ENCODE data around the gene FXYD6.
A peak's percentile ranks its signal among the peaks of the same experiment; 100 is the strongest.
"Not testable (repeated sequence)": the region's sequence is repeated elsewhere in the genome, so short reads cannot be mapped to it uniquely, and the experiment has no call there.

FXYD6 gene

GRCh38 chr11:117814766-117815261 lies 61.6 kb downstream of the FXYD6 start:
- peak; percentile 95 for DNase-seq

DNA sequence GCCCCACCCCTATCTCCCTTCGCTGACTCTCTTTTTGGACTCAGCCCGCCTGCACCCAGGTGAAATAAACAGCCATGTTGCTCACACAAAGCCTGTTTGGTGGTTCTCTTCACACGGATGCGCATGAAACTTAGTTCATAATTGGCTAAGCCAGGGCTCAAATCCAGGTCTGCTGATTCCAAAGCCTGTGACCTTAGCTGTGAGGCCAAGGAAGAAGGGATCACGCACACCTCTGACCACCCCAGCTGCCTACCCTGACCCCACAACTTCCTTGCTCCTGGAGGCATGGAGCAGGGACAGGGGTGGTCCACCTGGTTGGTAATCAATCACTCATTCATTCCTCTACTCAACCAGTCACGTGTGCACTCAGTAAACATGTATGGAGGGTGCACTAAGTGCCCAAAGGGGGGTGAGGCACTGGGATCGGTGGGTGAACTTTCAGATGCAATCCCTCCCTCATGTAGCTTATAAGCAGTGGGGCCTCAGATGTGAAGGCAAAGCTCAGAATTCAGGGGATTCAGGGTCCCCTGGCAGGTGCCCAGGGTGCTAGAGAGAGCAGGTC lies 62.2 kb downstream of the FXYD6 start:
- peak; percentile 78 for DNase-seq

GRCh38 chr11:117810056-117810451 lies 66.4 kb downstream of the FXYD6 start:
- DNase-seq, result not testable (repeated sequence)

- peak; percentile 71 for DNase-seq
These were observed 67.0 kb downstream of the FXYD6 start for GRCh38 chr11:117809236-117810055.

DNA sequence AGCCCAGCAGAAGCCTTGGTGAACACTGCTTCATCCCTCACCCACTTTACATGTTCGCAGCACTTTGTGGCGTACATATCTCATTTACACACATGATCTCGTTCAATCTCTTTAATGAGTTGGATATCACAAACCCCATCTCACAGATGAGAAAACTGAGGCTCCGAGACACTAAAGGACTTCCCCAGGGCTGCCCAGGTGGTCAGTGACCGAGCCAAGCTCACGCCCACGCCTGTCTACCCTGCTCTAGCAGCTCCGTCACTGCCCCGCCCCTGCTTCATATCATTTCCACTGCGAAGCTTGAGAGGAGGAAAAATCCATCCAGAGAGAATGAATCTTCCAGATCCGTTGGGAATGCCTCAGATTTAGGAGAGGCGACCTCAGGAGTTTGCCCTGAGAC lies 67.7 kb downstream of the FXYD6 start:
- no peak for DNase-seq

GRCh38 chr11:117807482-117808327 lies 68.8 kb downstream of the FXYD6 start:
- peak; percentile 71 for DNase-seq

- DNase-seq, result no peak
These were observed 69.6 kb downstream of the FXYD6 start for GRCh38 chr11:117806846-117807245.

DNA sequence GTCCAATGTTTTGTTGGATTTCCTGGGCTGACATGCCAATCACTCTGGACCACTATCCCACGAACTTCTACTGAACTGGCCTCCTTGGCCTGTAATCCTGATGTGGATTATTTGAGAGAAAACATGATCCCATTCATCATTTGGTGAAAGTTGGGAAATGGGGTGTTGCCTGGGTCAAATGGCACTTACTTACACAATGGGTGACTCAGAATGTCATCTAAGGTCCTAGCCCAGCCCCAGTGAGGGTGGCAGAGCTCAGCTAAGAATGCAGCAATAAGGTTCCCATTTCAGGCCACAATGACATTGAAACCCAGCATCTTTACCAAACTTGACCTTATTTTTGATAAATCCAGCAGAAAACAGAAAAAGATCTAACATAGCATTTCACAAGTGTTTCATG lies 71.4 kb downstream of the FXYD6 start:
- no peak for DNase-seq

GRCh38 chr11:117803896-117804295 lies 72.6 kb downstream of the FXYD6 start:
- no peak for DNase-seq

GRCh38 chr11:117799634-117800033 lies 76.8 kb downstream of the FXYD6 start:
- DNase-seq, result no peak

DNA sequence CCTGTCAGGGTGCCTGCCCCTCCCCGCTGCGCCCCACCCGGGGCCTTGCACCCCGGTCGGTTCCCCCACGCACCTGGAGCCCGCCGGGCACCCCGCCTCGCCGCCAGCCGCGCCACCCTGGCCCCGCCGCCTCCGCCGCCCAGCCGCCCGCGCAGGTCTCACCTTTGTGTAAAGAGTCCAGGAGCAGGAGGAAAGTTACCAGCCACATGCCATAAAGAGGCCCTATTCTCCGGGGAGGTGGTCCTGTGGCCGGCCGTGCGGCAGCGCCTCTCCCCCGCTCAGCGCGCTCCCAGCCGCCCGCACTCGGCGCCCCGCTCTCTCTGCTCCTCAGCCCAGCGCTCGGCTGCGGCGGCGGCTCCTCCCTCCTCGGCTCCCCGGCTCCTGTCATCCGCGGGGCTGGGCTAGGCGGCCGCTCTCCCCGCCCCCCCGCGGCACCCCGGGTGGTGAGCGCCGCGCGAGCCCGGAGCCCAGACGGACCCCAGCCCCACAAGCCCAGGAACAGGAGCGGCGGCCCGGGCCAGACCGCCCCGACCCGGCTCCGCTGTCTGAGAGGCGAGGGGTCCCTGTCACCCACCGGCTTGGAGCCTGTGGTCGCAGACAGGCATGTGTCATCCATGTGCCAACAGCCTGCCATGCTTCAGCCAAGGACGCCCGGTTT lies 79.5 kb downstream of the FXYD6 start, which contains the start of gene DSCAML1:
Gene DSCAML1, minus strand, starts transcription at position 345 of the 658 bp plus-strand sequence. Its CDS starts 137 bp downstream, at position 208.
- peak; percentile 15 for DNase-seq

DNA sequence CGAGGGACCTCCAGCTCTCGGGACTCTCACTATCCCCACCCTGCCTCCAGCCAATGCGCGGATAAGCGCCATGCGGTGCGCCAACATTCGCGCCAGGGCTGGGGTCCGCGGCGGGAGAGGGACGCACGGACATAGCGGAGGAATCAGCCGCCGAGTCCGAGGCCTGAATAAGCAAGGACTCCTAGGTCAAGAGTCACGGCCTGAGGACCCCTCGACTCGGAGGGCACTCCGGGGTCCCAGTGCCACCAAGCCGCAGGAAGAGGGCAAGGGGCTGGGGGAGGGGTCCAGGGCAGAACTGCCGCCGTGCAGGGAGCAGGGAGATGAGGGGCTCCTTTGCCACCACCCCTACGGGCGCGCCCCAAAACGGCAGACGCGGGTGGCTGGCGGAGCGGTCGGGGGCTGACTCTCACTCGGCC lies 80.0 kb downstream of the FXYD6 start:
- no peak for DNase-seq

- DNase-seq, result no peak
These were observed 80.6 kb downstream of the FXYD6 start for GRCh38 chr11:117795638-117796455.

- no peak for DNase-seq
These were observed 81.5 kb downstream of the FXYD6 start for GRCh38 chr11:117794772-117795629.

DNA sequence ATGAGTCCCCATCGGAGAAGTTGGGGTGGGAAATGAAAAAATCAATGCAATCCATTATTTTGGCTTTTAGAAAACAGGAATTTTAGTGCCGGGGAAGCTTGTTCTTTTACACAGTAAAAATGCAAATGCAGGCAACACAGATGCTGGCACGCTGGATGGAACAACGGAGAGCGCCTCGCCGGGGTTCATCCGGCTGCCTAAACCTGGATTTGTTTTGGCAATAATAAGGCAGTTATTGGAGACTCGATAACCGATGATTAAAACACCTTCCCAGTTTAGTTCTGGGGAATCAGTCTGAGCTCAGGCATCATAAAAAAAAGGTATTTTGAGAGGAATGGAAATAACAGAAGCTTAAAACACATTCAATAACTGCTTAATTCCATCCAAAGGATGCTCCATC lies 82.3 kb downstream of the FXYD6 start:
- DNase-seq, result no peak

- no peak for DNase-seq
These were observed 82.9 kb downstream of the FXYD6 start for GRCh38 chr11:117793583-117793982.

- DNase-seq, result no peak
These were observed 83.5 kb downstream of the FXYD6 start for GRCh38 chr11:117792992-117793391.

GRCh38 chr11:117792241-117792640 lies 84.2 kb downstream of the FXYD6 start:
- peak; percentile 90 for DNase-seq

DNA sequence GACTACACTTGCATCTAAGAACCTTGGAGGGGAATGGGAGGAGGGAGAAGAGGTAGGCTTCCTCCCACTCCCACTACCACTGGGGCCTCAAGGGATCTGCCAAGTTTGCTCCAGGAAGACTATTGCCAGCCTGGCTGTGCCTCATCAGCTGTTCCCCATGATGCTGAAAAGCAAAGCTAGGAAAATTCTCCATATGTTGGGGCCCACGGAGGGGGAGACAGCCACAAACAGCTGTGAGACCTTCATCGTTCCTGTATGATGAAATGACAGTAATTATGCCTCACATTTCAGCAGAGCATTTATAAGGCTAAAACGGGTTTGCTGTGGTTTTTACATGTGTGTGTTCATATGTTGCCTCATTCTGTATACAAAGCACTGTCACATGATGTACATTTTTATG lies 86.2 kb downstream of the FXYD6 start:
- no peak for DNase-seq

DNA sequence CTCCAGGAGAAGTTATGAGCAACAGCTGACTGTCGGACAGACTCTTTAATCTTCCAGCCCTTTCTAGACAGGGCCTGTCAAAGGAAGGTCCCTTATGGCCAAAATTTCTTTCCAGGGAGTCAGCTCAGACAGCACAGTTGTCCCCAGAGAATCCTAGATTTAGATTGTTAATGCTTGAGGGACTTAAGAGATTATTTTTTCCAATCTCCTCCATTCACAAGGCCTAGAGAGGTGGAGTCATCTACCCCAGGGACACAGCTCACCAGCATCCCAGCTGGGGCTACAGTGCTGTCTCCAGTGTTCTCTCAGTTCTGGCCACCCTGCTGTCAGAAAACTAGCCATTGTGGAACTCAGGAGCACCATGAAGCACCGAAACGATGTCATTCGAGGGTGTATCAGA lies 87.2 kb downstream of the FXYD6 start:
- DNase-seq, result no peak
